ENCODE results near the gene SIK3.

SIK3 gene

DNA sequence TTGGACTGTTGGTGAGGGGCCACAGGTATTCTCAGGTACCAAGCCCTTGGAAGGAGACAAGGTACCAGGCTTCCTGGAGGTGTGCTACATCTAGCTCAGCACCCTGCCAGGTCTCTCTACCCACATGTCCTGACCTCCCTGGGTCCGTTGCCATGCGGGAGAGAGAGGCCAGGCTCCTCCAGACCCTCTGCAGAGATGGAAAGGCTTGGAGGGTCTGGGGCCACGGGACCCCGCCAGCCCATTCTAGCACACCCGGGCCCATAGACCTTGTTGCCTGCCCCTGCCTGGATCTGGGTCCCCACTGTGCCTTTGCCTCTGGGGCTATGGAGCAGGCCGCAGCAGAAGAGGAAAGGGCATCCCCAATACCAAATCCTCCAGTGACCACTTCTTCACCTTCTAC lies 270.8 kb downstream of the SIK3 start:
- TF ChIP-seq, protein P1, sequence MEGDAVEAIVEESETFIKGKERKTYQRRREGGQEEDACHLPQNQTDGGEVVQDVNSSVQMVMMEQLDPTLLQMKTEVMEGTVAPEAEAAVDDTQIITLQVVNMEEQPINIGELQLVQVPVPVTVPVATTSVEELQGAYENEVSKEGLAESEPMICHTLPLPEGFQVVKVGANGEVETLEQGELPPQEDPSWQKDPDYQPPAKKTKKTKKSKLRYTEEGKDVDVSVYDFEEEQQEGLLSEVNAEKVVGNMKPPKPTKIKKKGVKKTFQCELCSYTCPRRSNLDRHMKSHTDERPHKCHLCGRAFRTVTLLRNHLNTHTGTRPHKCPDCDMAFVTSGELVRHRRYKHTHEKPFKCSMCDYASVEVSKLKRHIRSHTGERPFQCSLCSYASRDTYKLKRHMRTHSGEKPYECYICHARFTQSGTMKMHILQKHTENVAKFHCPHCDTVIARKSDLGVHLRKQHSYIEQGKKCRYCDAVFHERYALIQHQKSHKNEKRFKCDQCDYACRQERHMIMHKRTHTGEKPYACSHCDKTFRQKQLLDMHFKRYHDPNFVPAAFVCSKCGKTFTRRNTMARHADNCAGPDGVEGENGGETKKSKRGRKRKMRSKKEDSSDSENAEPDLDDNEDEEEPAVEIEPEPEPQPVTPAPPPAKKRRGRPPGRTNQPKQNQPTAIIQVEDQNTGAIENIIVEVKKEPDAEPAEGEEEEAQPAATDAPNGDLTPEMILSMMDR (IDR thresholded peaks at IDR 0.05; ENCODE audit: insufficient read depth, low read depth, low read length, missing control alignments), result no peak
- DNase-seq (ENCODE audit: low read depth), result no peak

GRCh38 chr11:116826751-116827431 lies 271.3 kb downstream of the SIK3 start:
- TF ChIP-seq, protein P1 (IDR thresholded peaks at IDR 0.05; ENCODE audit: insufficient read depth, low read depth, low read length, missing control alignments), result no peak
- H3K4me3 ChIP-seq (ENCODE audit: low read depth, low read length), result no peak overlapping the region
- no peak for DNase-seq (ENCODE audit: low read depth)

More for the DNA sequence above, 270.8 kb downstream of the SIK3 start:
- H3K4me3 ChIP-seq (ENCODE audit: low read depth, low read length), result no peak overlapping the region

DNA sequence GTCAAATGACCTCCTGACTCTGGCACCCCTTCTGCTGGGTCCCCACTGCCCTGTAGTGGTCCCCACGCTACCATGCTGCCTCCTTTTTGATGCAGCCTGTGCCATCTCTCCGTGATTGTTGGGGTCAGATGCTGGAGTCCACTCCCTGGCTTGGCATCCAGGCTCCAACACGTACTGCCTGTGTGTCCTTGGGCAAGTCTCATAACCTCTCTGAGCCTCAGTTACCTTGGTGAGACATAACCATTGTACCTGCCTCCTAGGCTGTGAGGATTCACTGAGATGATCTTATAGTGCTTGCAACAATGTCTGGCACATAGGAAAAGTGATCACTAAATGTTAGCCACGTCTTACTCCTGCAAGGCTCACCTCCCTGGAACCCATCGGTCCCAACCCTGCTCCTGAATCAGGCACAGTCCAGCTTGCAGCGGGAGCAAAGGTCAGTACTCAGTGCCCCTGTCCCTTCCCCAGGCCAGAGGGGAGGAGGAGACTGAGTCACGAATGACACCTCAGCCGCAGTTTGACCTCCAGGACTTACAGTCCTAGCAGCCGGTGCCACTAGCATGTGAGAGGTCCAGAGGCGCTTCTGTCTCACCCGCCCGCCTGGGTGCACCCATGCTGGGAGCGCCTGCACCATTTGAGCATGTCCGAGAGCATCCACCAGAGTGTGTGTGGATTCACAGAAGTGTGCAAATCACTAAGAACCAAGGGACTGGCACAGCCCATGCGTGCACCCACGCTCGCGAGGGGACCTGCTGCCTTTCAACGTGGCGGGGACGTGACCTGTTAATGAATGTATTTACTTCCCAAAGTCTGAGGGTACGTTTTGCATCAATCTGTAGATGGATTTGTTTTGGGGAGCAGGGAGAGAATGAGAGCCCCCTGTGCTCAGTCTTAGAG lies 272.1 kb downstream of the SIK3 start:
- TF ChIP-seq, protein P1 (IDR thresholded peaks at IDR 0.05; ENCODE audit: insufficient read depth, low read depth, low read length, missing control alignments), result no peak
- no peak for DNase-seq (ENCODE audit: low read depth)
- no peak overlapping the region for H3K4me3 ChIP-seq (ENCODE audit: low read depth, low read length)

DNA sequence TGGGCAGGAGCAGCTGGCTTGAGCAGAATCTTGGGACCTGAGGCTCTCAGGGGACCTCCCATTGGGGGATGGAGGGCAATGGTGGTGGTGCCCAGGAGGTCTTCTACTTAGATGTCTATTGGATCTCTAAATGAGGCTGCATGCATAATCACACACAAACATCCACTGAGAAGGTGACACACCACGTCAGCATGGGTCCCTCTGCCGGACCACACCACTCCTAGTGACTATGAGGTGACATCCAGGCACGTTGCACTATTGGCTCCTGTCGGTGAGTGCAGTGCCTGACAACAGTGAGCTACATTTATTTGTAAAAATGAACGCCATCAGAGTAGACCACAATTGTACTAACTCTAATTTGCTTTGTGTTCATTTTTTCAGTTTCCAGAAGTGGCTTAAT lies 272.8 kb downstream of the SIK3 start:
- DNase-seq (ENCODE audit: low read depth), result no peak
- H3K4me3 ChIP-seq (ENCODE audit: low read depth, low read length), result no peak overlapping the region
- TF ChIP-seq, protein P1 (IDR thresholded peaks at IDR 0.05; ENCODE audit: insufficient read depth, low read depth, low read length, missing control alignments), result no peak

DNA sequence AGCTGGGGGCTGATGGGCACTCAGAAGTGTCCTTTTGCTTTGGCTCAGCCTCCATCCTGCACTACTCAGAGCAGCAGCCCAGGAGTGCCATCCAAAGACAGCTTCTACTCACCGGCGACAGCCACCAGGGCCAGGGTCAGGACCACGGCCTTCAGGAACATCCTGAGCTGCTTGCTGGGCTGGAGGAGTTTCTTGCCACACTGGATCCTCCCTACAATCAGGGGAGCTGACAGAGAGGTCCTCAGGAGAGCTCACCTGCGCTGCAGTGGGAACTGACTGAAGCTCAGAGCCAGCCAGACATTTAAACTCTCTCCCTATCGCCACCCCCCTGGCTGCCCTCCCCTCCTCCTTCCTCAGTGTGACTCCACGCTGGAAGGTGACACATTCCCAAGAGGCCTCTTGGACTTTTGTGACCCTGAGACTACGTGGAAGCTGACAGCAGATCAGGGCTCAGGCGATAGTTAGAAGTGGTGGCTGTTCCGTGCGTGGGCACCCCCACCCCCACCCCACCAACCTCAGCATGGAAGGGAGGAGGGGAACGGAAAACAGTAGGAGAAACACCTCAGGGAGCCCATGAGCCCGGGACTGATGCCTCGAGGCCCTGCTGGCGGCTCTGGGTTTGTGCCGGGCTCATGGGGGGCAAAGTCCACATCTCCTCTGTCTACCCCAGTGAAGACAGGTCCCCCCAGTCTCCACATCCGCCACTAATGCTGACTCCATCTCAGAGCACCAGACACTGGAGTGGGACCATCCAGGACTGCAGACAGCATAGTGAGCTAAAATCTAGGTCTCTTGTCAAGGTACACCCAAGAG lies 275.0 kb downstream of the SIK3 start, which contains the start of gene APOA4:
TSS of gene APOA4 (minus strand) at position 274 of the 813 bp plus-strand sequence. CDS start at position 161, 113 bp downstream.
- TF ChIP-seq, protein P1 (IDR thresholded peaks at IDR 0.05; ENCODE audit: insufficient read depth, low read depth, low read length, missing control alignments), result no peak
- DNase-seq (ENCODE audit: low read depth), result no peak

DNA sequence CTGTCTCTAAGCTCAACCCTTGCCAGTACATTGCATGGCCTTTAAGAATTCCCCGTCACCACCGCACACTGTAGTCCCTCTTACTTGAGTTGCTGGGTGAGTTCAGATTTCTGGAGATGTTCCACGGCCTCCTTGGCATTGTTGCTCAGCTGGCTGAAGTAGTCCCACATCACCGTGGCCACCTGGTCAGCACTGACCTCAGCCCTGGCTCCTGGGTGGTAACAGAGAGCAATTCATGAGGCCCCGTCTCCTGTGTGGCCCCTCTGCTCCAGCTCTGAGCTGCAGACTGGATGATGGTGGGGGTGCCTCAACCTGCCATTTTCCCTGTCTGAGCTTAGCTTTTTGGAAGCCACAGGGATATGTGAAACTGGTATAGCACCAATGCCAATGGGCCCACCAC lies 275.7 kb downstream of the SIK3 start:
- no peak for DNase-seq (ENCODE audit: low read depth)
- TF ChIP-seq, protein P1 (IDR thresholded peaks at IDR 0.05; ENCODE audit: insufficient read depth, low read depth, low read length, missing control alignments), result no peak

More for the DNA sequence above, 275.0 kb downstream of the SIK3 start, which contains the start of gene APOA4:
- H3K4me3 ChIP-seq (ENCODE audit: low read depth, low read length), result no peak within 1 kb of the TSS

More for the DNA sequence above, 275.7 kb downstream of the SIK3 start:
- no peak overlapping the region for H3K4me3 ChIP-seq (ENCODE audit: low read depth, low read length)
